SK-N-SH treated with all-trans-retinoic acid at 6 μM for 48 hours (cell line): Measurements from ENCODE around the gene CYP24A1.

Experiments used
- ARNTL ChIP-seq: fragments of 450-650 bp; formaldehyde crosslinking; IDR thresholded peaks from 2 replicates; pipeline ENCODE4 v1.5.0; 2020; ENCODE audit warnings: low read depth, mild to moderate bottlenecking, moderate library complexity, borderline replicate concordance
- CSDC2 ChIP-seq: fragments of 250-450 bp; sonication (Bioruptor Pico); IDR thresholded peaks from 2 replicates; pipeline ENCODE4 v1.5.0; 2020; ENCODE audit warnings: mild to moderate bottlenecking, moderate library complexity
- ESRRG ChIP-seq: fragments of 250-450 bp; sonication (Bioruptor Pico); IDR thresholded peaks from 2 replicates; pipeline ENCODE4 v1.6.1; 2021; ENCODE audit warnings: mild to moderate bottlenecking
- GLIS3 ChIP-seq: fragments of 250-450 bp; sonication (Bioruptor Pico); IDR thresholded peaks from 2 replicates; pipeline ENCODE4 v1.5.0; 2020; ENCODE audit warnings: mild to moderate bottlenecking, moderate library complexity
- OSR1 ChIP-seq: fragments of 250-450 bp; sonication (Bioruptor Pico); IDR thresholded peaks from 2 replicates; pipeline ENCODE4 v1.8.0; 2022; ENCODE audit warnings: moderate library complexity, mild to moderate bottlenecking, inconsistent platforms
- PATZ1 ChIP-seq: fragments of 250-450 bp; sonication (Bioruptor Pico); IDR thresholded peaks from 2 replicates; pipeline ENCODE4 v1.8.0; 2020; ENCODE audit warnings: mild to moderate bottlenecking, moderate library complexity, borderline replicate concordance
- POU6F1 ChIP-seq: fragments of 250-450 bp; sonication (Bioruptor Pico); IDR thresholded peaks from 2 replicates; pipeline ENCODE4 v1.8.0; 2021; ENCODE audit warnings: low read depth, mild to moderate bottlenecking, moderate library complexity, borderline replicate concordance
- RARB ChIP-seq: fragments of 250-450 bp; sonication (Bioruptor Pico); IDR thresholded peaks from 2 replicates; pipeline ENCODE4 v1.8.0; 2021; ENCODE audit warnings: mild to moderate bottlenecking, moderate library complexity
- ZFP3 ChIP-seq: fragments of 250-450 bp; sonication (Bioruptor Pico); IDR thresholded peaks from 2 replicates; pipeline ENCODE4 v1.5.0; 2020; ENCODE audit warnings: mild to moderate bottlenecking, moderate library complexity
- ZFP30 ChIP-seq: fragments of 450-650 bp; formaldehyde crosslinking; IDR thresholded peaks from 2 replicates; pipeline ENCODE4 v1.5.0; 2022; ENCODE audit warnings: mild to moderate bottlenecking, moderate library complexity

GRCh38 chr20:54168961-54169862 is 4.6 kb downstream of the CYP24A1 start:
- TF ChIP-seq GLIS3 (CRISPR knock-in tag) (no peak), OSR1 (CRISPR knock-in tag) (no peak), PATZ1 (CRISPR knock-in tag) (no peak), ARNTL (CRISPR knock-in tag) (no peak), ZFP3 (CRISPR knock-in tag) (no peak), ZFP30 (CRISPR knock-in tag) (no peak), RARB (no peak), ESRRG (CRISPR knock-in tag) (no peak), POU6F1 (no peak), CSDC2 (CRISPR knock-in tag) (no peak)
